Measurements from ENCODE around the gene NPAS2. TPM values are rescaled to one million over a fixed set of nuclear protein-coding genes. Genes with fewer than 3 reads are reported as not detected.

The NPAS2 gene
- total RNA-seq, 1 donor: 8.7 TPM

GRCh38 chr2:100789361-100789760, 30.6 kb upstream of the NPAS2 start:
- no peaks in the 10 kb centered on the region for H3K79me2 ChIP-seq (ENCODE audit: insufficient read depth, low read length)
- H3K4me2 ChIP-seq (ENCODE audit: insufficient read depth, low read length): no peak overlapping the region
- H3K4me1 ChIP-seq (ENCODE audit: insufficient read depth, low read length): peaks cover 18% of the 10 kb centered on the region
- no peaks in the 10 kb centered on the region for H4K20me1 ChIP-seq (ENCODE audit: insufficient read depth, low read length)
- DNase-seq (ENCODE audit: insufficient read length, low spot score, missing footprints): no peak
- H3K9me3 ChIP-seq (ENCODE audit: low read depth, low read length): no peaks in the 10 kb centered on the region
- H3K36me3 ChIP-seq (ENCODE audit: insufficient read depth, low read length): no peaks in the 10 kb centered on the region
- no peak overlapping the region for H3K4me3 ChIP-seq (ENCODE audit: insufficient read depth, low read length)
- no peak overlapping the region for H2AFZ ChIP-seq (ENCODE audit: low read length)
- no peak for TF ChIP-seq CTCF (IDR thresholded peaks at IDR 0.05; ENCODE audit: extremely low read depth, low read depth, low read length)
- H3K27me3 ChIP-seq (ENCODE audit: insufficient read depth, low read length): peaks cover 5% of the 10 kb centered on the region
- H3K27ac ChIP-seq (ENCODE audit: low read depth, low read length): no peak overlapping the region

GRCh38 chr2:100791294-100791935, 28.5 kb upstream of the NPAS2 start:
- TF ChIP-seq CTCF (IDR thresholded peaks at IDR 0.05; ENCODE audit: extremely low read depth, low read depth, low read length): no peak

GRCh38 chr2:100791936-100792308, 28.0 kb upstream of the NPAS2 start:
- Histone ChIP-seq H3K4me3 (ENCODE audit: insufficient read depth, low read length) (no peak overlapping the region), H3K27ac (ENCODE audit: low read depth, low read length) (no peak overlapping the region), H3K36me3 (ENCODE audit: insufficient read depth, low read length) (no peaks in the 10 kb centered on the region), H3K79me2 (ENCODE audit: insufficient read depth, low read length) (no peaks in the 10 kb centered on the region), H3K9me3 (ENCODE audit: low read depth, low read length) (no peaks in the 10 kb centered on the region), H4K20me1 (ENCODE audit: insufficient read depth, low read length) (no peaks in the 10 kb centered on the region), H3K4me2 (ENCODE audit: insufficient read depth, low read length) (no peak overlapping the region), H3K4me1 (ENCODE audit: insufficient read depth, low read length) (peaks cover 3% of the 10 kb centered on the region), H2AFZ (ENCODE audit: low read length) (no peak overlapping the region), H3K27me3 (ENCODE audit: insufficient read depth, low read length) (peaks cover 7% of the 10 kb centered on the region)
- no peak for DNase-seq (ENCODE audit: insufficient read length, low spot score, missing footprints)
- no peak for TF ChIP-seq CTCF (IDR thresholded peaks at IDR 0.05; ENCODE audit: extremely low read depth, low read depth, low read length)

More at GRCh38 chr2:100791294-100791935, 28.5 kb upstream of the NPAS2 start:
- H3K4me1 ChIP-seq (ENCODE audit: insufficient read depth, low read length): peaks cover 8% of the 10 kb centered on the region
- H2AFZ ChIP-seq (ENCODE audit: low read length): no peak overlapping the region
- no peak overlapping the region for H3K4me3 ChIP-seq (ENCODE audit: insufficient read depth, low read length)
- H3K4me2 ChIP-seq (ENCODE audit: insufficient read depth, low read length): no peak overlapping the region
- H3K9me3 ChIP-seq (ENCODE audit: low read depth, low read length): no peaks in the 10 kb centered on the region
- no peaks in the 10 kb centered on the region for H3K36me3 ChIP-seq (ENCODE audit: insufficient read depth, low read length)
- no peak overlapping the region for H3K27ac ChIP-seq (ENCODE audit: low read depth, low read length)
- no peaks in the 10 kb centered on the region for H4K20me1 ChIP-seq (ENCODE audit: insufficient read depth, low read length)
- no peak for DNase-seq (ENCODE audit: insufficient read length, low spot score, missing footprints)
- H3K79me2 ChIP-seq (ENCODE audit: insufficient read depth, low read length): no peaks in the 10 kb centered on the region
- H3K27me3 ChIP-seq (ENCODE audit: insufficient read depth, low read length): peaks cover 7% of the 10 kb centered on the region

- H3K27ac ChIP-seq (ENCODE audit: low read depth, low read length): no peak overlapping the region
Measured at GRCh38 chr2:100793220-100793619, 26.7 kb upstream of the NPAS2 start.

More at GRCh38 chr2:100793220-100793619, 26.7 kb upstream of the NPAS2 start:
- H3K79me2 ChIP-seq (ENCODE audit: insufficient read depth, low read length): no peaks in the 10 kb centered on the region
- H3K36me3 ChIP-seq (ENCODE audit: insufficient read depth, low read length): no peaks in the 10 kb centered on the region
- H3K9me3 ChIP-seq (ENCODE audit: low read depth, low read length): no peaks in the 10 kb centered on the region
- H3K4me3 ChIP-seq (ENCODE audit: insufficient read depth, low read length): no peak overlapping the region
- H3K4me1 ChIP-seq (ENCODE audit: insufficient read depth, low read length): no peaks in the 10 kb centered on the region
- H3K27me3 ChIP-seq (ENCODE audit: insufficient read depth, low read length): peaks cover 7% of the 10 kb centered on the region
- no peak overlapping the region for H2AFZ ChIP-seq (ENCODE audit: low read length)
- no peak for DNase-seq (ENCODE audit: insufficient read length, low spot score, missing footprints)
- H4K20me1 ChIP-seq (ENCODE audit: insufficient read depth, low read length): no peaks in the 10 kb centered on the region
- H3K4me2 ChIP-seq (ENCODE audit: insufficient read depth, low read length): no peak overlapping the region
- TF ChIP-seq CTCF (IDR thresholded peaks at IDR 0.05; ENCODE audit: extremely low read depth, low read depth, low read length): no peak

Data from osteoblast (primary cell).